HepG2 (cell line): ENCODE measurements around the gene MBOAT7. TPM values are rescaled to one million over a fixed set of nuclear protein-coding genes. Genes with fewer than 3 reads are reported as not detected.

ENCODE experiments used
- ATAC-seq: fragments of 200-7000 bp; cut with Tn5 transposase; 3 replicates; pipeline ENCODE4 v1.9.1; 2020; ENCODE audit warnings: mild to moderate bottlenecking, moderate library complexity
- BruUV-seq: library from RNA; stranded (reverse); fragments of 400-500 nt; replicated peaks from 2 replicates; lab custom pipeline; 2021; lab: Mats Ljungman, UMichigan
- CTCF ChIA-PET: fragments of 300-600 bp; formaldehyde crosslinking; extraction: SDS; loops from one replicate; lab custom pipeline; 2021; ENCODE audit warnings: low total read pairs, inconsistent platforms, low intra/inter-chr PET ratio; lab: Yijun Ruan, JAX
- POLR2A ChIA-PET: fragments of 350-600 bp; sonication (Branson Sonifier 250); formaldehyde crosslinking; loops from one replicate; lab custom pipeline; 2020; ENCODE audit warnings: antibody characterized with exemption, inconsistent platforms; lab: Yijun Ruan, JAX
- DNase-seq: peaks from one replicate; pipeline ENCODE4 v3.0.0-alpha.2; 2015; ENCODE audit warnings: low spot score
- FAIRE-seq: peaks from 3 replicates; lab custom pipeline; 2011; peaks lifted over from hg19 to GRCh38; lab: Jason Lieb, UNC
- H2AFZ ChIP-seq: one replicate; pipeline ENCODE4 v1.6.1; 2011; ENCODE audit warnings: low read length, inconsistent platforms
- H3K27ac ChIP-seq: fragments of 300-600 bp; 3 replicates; pipeline ENCODE4 v1.8.0; 2011; ENCODE audit warnings: mixed run types, mild to moderate bottlenecking, mixed read lengths, low read length, inconsistent platforms; ENCODE audit not compliant: insufficient read depth; ENCODE audit errors: extremely low read length
- H3K27me3 ChIP-seq, 2 experiments: fragments of 200-600 bp in 1 of 2; 2 replicates in 1 of 2; 3 replicates in 1 of 2; pipeline versions ENCODE4 v1.6.0 to v1.8.0; 2011; ENCODE audit warnings: low read length in 2 of 2, mild to moderate bottlenecking in 2 of 2, moderate library complexity in 2 of 2, inconsistent platforms in 1 of 2; ENCODE audit not compliant: insufficient read depth in 2 of 2, control insufficient read depth in 1 of 2
- H3K36me3 ChIP-seq, 2 experiments: fragments of 200-600 bp in 1 of 2; replicated peaks in 1 of 2; 2 replicates in 1 of 2; 3 replicates in 1 of 2; pipeline versions ENCODE4 v1.5.1 to v1.8.0; 2011; ENCODE audit warnings: low read length in 2 of 2, inconsistent platforms in 1 of 2; ENCODE audit not compliant: insufficient read depth in 2 of 2, control insufficient read depth in 1 of 2
- H3K4me1 ChIP-seq: 2 replicates; pipeline ENCODE4 v1.5.1; 2012; ENCODE audit warnings: low read length, inconsistent platforms; ENCODE audit not compliant: insufficient read depth
- H3K4me2 ChIP-seq: 2 replicates; pipeline ENCODE4 v1.6.0; 2011; ENCODE audit warnings: low read depth, low read length, inconsistent platforms
- H3K4me3 ChIP-seq, 3 experiments: fragments of 200-600 bp in 1 of 3; sonication (generic), shearing (Covaris generic) in 1 of 3; replicated peaks in 1 of 3; 2 replicates each; pipeline ENCODE4 v1.5.1; 2011 to 2016; ENCODE audit warnings: low read length in 3 of 3, inconsistent platforms in 2 of 3, low read depth in 2 of 3, mild to moderate bottlenecking in 2 of 3, control low read depth in 1 of 3, mixed read lengths in 1 of 3; ENCODE audit not compliant: insufficient read depth in 1 of 3
- H3K79me2 ChIP-seq: one replicate; pipeline ENCODE4 v1.6.1; 2011; ENCODE audit warnings: low read length, inconsistent platforms; ENCODE audit not compliant: insufficient read depth
- H3K9ac ChIP-seq: 2 replicates; pipeline ENCODE4 v1.6.0; 2011; ENCODE audit warnings: mild to moderate bottlenecking, low read depth, low read length, inconsistent platforms; ENCODE audit not compliant: insufficient read depth
- H3K9me3 ChIP-seq: 2 replicates; pipeline ENCODE4 v1.5.1; 2012; ENCODE audit warnings: mild to moderate bottlenecking, low read length
- H4K20me1 ChIP-seq: 2 replicates; pipeline ENCODE4 v1.6.0; 2011; ENCODE audit warnings: inconsistent platforms, mild to moderate bottlenecking, low read length, moderate library complexity; ENCODE audit not compliant: insufficient read depth
- AGO1 ChIP-seq: fragments of 200-400 bp; formaldehyde crosslinking; IDR thresholded peaks from 2 replicates; pipeline ENCODE4 v1.6.1; 2017; ENCODE audit warnings: mild to moderate bottlenecking, low read depth, low read length, moderate library complexity; ENCODE audit not compliant: poor library complexity, severe bottlenecking
- ARID3A ChIP-seq: IDR thresholded peaks from 2 replicates; pipeline ENCODE4 v1.6.1; 2012; ENCODE audit warnings: low read depth, low read length, improper control_type of control experiment
- BCL3 ChIP-seq: sonication (generic); formaldehyde crosslinking; IDR thresholded peaks from 2 replicates; pipeline ENCODE4 v1.5.1; 2020; ENCODE audit warnings: mild to moderate bottlenecking, missing genetic modification reagents, moderate library complexity
- EED ChIP-seq: sonication (generic); formaldehyde crosslinking; IDR thresholded peaks from 2 replicates; pipeline ENCODE4 v1.5.0; 2020; ENCODE audit warnings: mild to moderate bottlenecking, missing genetic modification reagents
- LCORL ChIP-seq, 2 experiments: fragments of 450-650 bp in 1 of 2; sonication (generic) in 1 of 2; formaldehyde crosslinking in 1 of 2; IDR thresholded peaks; 2 replicates each; pipeline versions ENCODE4 v1.5.0 to v1.6.1; 2017 to 2020; ENCODE audit warnings: antibody characterized with exemption in 1 of 2, missing genetic modification reagents in 1 of 2
- NAIF1 ChIP-seq: sonication (generic); formaldehyde crosslinking; IDR thresholded peaks from 2 replicates; pipeline ENCODE4 v1.5.0; 2020; ENCODE audit warnings: mild to moderate bottlenecking, missing genetic modification reagents, borderline replicate concordance
- POLR2G ChIP-seq: fragments of 200-400 bp; formaldehyde crosslinking; IDR thresholded peaks from 2 replicates; pipeline ENCODE4 v1.6.1; 2018; ENCODE audit warnings: mild to moderate bottlenecking, low read depth, low read length, moderate library complexity
- PPARG ChIP-seq: conservative IDR thresholded peaks from 2 replicates; pipeline ENCODE4 v1.6.1; 2016; ENCODE audit warnings: missing biosample characterization, missing genetic modification reagents
- SIN3A ChIP-seq: IDR thresholded peaks from 2 replicates; pipeline ENCODE4 v1.6.1; 2011; ENCODE audit warnings: low read depth, mild to moderate bottlenecking, control low read depth, low read length, borderline replicate concordance
- SOX6 ChIP-seq, 2 experiments: fragments of 450-650 bp in 1 of 2; sonication (generic) in 1 of 2; formaldehyde crosslinking in 1 of 2; IDR thresholded peaks; 2 replicates each; pipeline versions ENCODE4 v1.4.0 to v1.6.1; 2017 to 2020; ENCODE audit warnings: antibody characterized with exemption in 1 of 2, mild to moderate bottlenecking in 1 of 2, missing genetic modification reagents in 1 of 2
- SUZ12 ChIP-seq: fragments of 150-350 bp; IDR thresholded peaks from 2 replicates; pipeline ENCODE4 v1.6.1; 2014; ENCODE audit warnings: low read depth, low read length
- THAP11 ChIP-seq: IDR thresholded peaks from 2 replicates; pipeline ENCODE4 v1.6.1; 2016; ENCODE audit warnings: missing biosample characterization, missing genetic modification reagents
- ZBTB39 ChIP-seq: sonication (generic); formaldehyde crosslinking; IDR thresholded peaks from 2 replicates; pipeline ENCODE4 v1.5.0; 2020; ENCODE audit warnings: missing genetic modification reagents
- ZNF234 ChIP-seq: sonication (generic); formaldehyde crosslinking; conservative IDR thresholded peaks from 2 replicates; pipeline ENCODE4 v1.5.1; 2020; ENCODE audit warnings: mild to moderate bottlenecking, missing genetic modification reagents
- ZNF577 ChIP-seq: sonication (generic); formaldehyde crosslinking; IDR thresholded peaks from 2 replicates; pipeline ENCODE4 v1.4.0; 2020; ENCODE audit warnings: mild to moderate bottlenecking, low read depth, missing genetic modification reagents, borderline replicate concordance
- ZNF607 ChIP-seq: sonication (generic); formaldehyde crosslinking; IDR thresholded peaks from 2 replicates; pipeline ENCODE4 v1.5.1; 2020; ENCODE audit warnings: missing genetic modification reagents, mild to moderate bottlenecking, borderline replicate concordance
- ZNF616 ChIP-seq: sonication (generic); formaldehyde crosslinking; IDR thresholded peaks from 2 replicates; pipeline ENCODE4 v1.5.0; 2020; ENCODE audit warnings: low read depth, mild to moderate bottlenecking, missing genetic modification reagents
- WGBS: methylation state at CpG from one replicate; pipeline ENCODE4 v1.1.6; 2017; ENCODE audit warnings: low lambda C conversion rate; 5-methylcytosine and 5-hydroxymethylcytosine counted together
- in situ Hi-C: cut with HindIII; loops from 2 replicates; pipeline ENCODE4 v1.10.0; 2017; ENCODE audit warnings: low pct_unique_long_range_greater_than_20kb; ENCODE audit not compliant: extremely low pct_ligation_motif_present
- intact Hi-C: fragments of 100-400 bp; cut with micrococcal nuclease; formaldehyde crosslinking; loops from one replicate; pipeline ENCODE4 v1.10.0; 2022; ENCODE audit not compliant: unreplicated experiment
- polyA plus RNA-seq, 8 experiments: library from polyadenylated mRNA; depleted of rRNA in 3 of 8; stranded (reverse) in 7 of 8; unstranded in 1 of 8; fragments of >200 nt; fragmentation: Illumina TruSeq in 4 of 8; extraction: Trizol in 4 of 8; gene quantifications; 2 replicates each; pipeline versions ENCODE4 v1.2.1 to v1.2.3, GENCODE V29; 2011 to 2016; ENCODE audit warnings: low read depth in 4 of 8, missing spikeins in 1 of 8, mixed read lengths in 1 of 8; ENCODE audit not compliant: insufficient read depth in 1 of 8
- total RNA-seq, 5 experiments: library from RNA; depleted of rRNA; stranded (reverse); fragments of >200 nt; fragmentation: Illumina TruSeq; extraction: Trizol; gene quantifications; 2 replicates each; pipeline ENCODE4 v1.2.3, GENCODE V29; 2016; ENCODE audit warnings: low read depth in 1 of 5

Gene MBOAT7
- total and polyA plus RNA-seq, 2 of the 13 experiments (the other 11 are each of a cell fraction or from before 2014, with no cell fraction given) = 22.2 to 25.5 TPM

GRCh38 chr19:54159352-54160181 lies 29.8 kb downstream of the MBOAT7 start, which contains the start of gene LENG1:
Gene LENG1 (minus strand): TSS chr19:54159721. CDS start chr19:54159695, 26 bp downstream.
- Histone ChIP-seq H3K9me3 (no peaks in the 10 kb centered on the region), H3K4me2 (peak within 1 kb of the TSS; percentile 97), H3K4me1 (peaks cover 13% of the 10 kb centered on the region), H4K20me1 (no peaks in the 10 kb centered on the region), H3K4me3 (peak within 1 kb of the TSS; percentile 75 to 93 (median 80)), H3K27ac (peak within 1 kb of the TSS; percentile 90), H3K36me3 (peaks cover 9 to 33% of the 10 kb centered on the region in 2 experiments), H3K27me3 (no peaks in the 10 kb centered on the region; a peak in 1 of 5 replicates), H3K79me2 (peaks cover 13% of the 10 kb centered on the region), H2AFZ (peak within 1 kb of the TSS; percentile 85), H3K9ac (peak within 1 kb of the TSS; percentile 88)
- peak; percentile 98 for FAIRE-seq
- no TSS peak for BruUV-seq
- in situ Hi-C loops = no loop called here
- ATAC-seq = peak; percentile 94
- ChIA-PET CTCF (no interaction called here), POLR2A (interaction anchor here (0.9 to 3.2 kb wide), 9 partner anchors 9 to 50 kb away, joined by 3 to 48 read pairs (median 7); partner anchors contain the start of genes CNOT3, MBOAT7, PRPF31 and RPS9)
- intact Hi-C loops = loop anchor here (1.0 to 2.0 kb wide), 2 partner anchors 27 to 71 kb away; no protein-coding TSS in a partner anchor
- under 1% methylated on average over 41 of the region's 72 CpGs for WGBS
- peak; percentile 100 for DNase-seq
- peak; percentile 78 for TF ChIP-seq POLR2G
- TF ChIP-seq ARID3A = no peak; the same call in 1 of the 2 replicates
- TF ChIP-seq EED (CRISPR knock-in tag) = peak; percentile 21; the same call in 1 of the 2 replicates
- no peak; the same call in 1 of the 2 replicates for TF ChIP-seq ZNF607 (CRISPR knock-in tag)
- 0 out of 2 replicates have a peak, but pooled peaks have one; percentile 64 for TF ChIP-seq ZNF616 (CRISPR knock-in tag)
- no peak for TF ChIP-seq NAIF1 (CRISPR knock-in tag)
- peak; percentile 51; the same call in 1 of the 2 replicates for TF ChIP-seq PPARG (CRISPR knock-in tag)
- TF ChIP-seq ZBTB39 = no peak
- peak; percentile 88 for TF ChIP-seq THAP11 (CRISPR knock-in tag)
- TF ChIP-seq BCL3 (CRISPR knock-in tag) = no peak
- TF ChIP-seq AGO1 = peak; percentile 5
- TF ChIP-seq ZNF577 = no peak
- no peak for TF ChIP-seq ZNF234 (CRISPR knock-in tag)
- no peak for TF ChIP-seq LCORL (IDR thresholded peaks at IDR 0.05)
- TF ChIP-seq LCORL (CRISPR knock-in tag; IDR thresholded peaks at IDR 0.05) = peak; percentile 51
- no peak for TF ChIP-seq SOX6 (IDR thresholded peaks at IDR 0.05)
- TF ChIP-seq SOX6 (CRISPR knock-in tag; IDR thresholded peaks at IDR 0.05) = peak; percentile 53
- TF ChIP-seq SUZ12 = no peak
- peak; percentile 98 for TF ChIP-seq SIN3A
